GM21723 (cell line): ENCODE measurements around the gene C18orf32.
"Not testable (repeated sequence)": the region's sequence is repeated elsewhere in the genome, so short reads cannot be mapped to it uniquely, and the experiment has no call there.

Experiments used
- ATAC-seq: cut with Tn5 transposase; IDR thresholded peaks from one replicate; pipeline ENCODE4 v1.9.1; 2021; ENCODE audit warnings: mild to moderate bottlenecking, moderate library complexity; ENCODE audit not compliant: unreplicated experiment

C18orf32 gene

GRCh38 chr18:49486953-49487710 is at the start of gene C18orf32:
TSS of gene C18orf32 (minus strand) at chr18:49487234. CDS start at chr18:49483748, 3,486 bp downstream.
- peak; percentile 94 for ATAC-seq

GRCh38 chr18:49534846-49535601 is 48.0 kb upstream of the C18orf32 start:
- no peak for ATAC-seq

- no peak for ATAC-seq
These were observed 44.7 kb upstream of the C18orf32 start for GRCh38 chr18:49531678-49532153.

- no peak for ATAC-seq
These were observed 42.6 kb upstream of the C18orf32 start for GRCh38 chr18:49529596-49529995.

GRCh38 chr18:49527631-49528327 is 40.7 kb upstream of the C18orf32 start:
- ATAC-seq, result no peak

- ATAC-seq, result no peak
These were observed 38.9 kb upstream of the C18orf32 start for GRCh38 chr18:49525981-49526380.

- ATAC-seq, result no peak
These were observed 37.9 kb upstream of the C18orf32 start for GRCh38 chr18:49524951-49525350.

- ATAC-seq, result no peak
These were observed 37.3 kb upstream of the C18orf32 start for GRCh38 chr18:49524349-49524748.

- not testable (repeated sequence) for ATAC-seq
These were observed 36.6 kb upstream of the C18orf32 start for GRCh38 chr18:49523580-49524093.

GRCh38 chr18:49521216-49521835 is 34.3 kb upstream of the C18orf32 start:
- ATAC-seq, result no peak

- no peak for ATAC-seq
These were observed 33.7 kb upstream of the C18orf32 start for GRCh38 chr18:49520661-49521145.

GRCh38 chr18:49519101-49519971 is 32.3 kb upstream of the C18orf32 start:
- no peak for ATAC-seq

- ATAC-seq, result no peak
These were observed 30.4 kb upstream of the C18orf32 start for GRCh38 chr18:49517483-49517882.

GRCh38 chr18:49515516-49515915 is 28.5 kb upstream of the C18orf32 start:
- no peak for ATAC-seq

- ATAC-seq, result not testable (repeated sequence)
These were observed 28.0 kb upstream of the C18orf32 start for GRCh38 chr18:49515003-49515402.

GRCh38 chr18:49514577-49514976 is 27.5 kb upstream of the C18orf32 start:
- ATAC-seq, result no peak

- not testable (repeated sequence) for ATAC-seq
These were observed 25.8 kb upstream of the C18orf32 start for GRCh38 chr18:49512876-49513275.

GRCh38 chr18:49510393-49511115 is 23.5 kb upstream of the C18orf32 start:
- ATAC-seq, result no peak

GRCh38 chr18:49506438-49506837 is 19.4 kb upstream of the C18orf32 start:
- not testable (repeated sequence) for ATAC-seq
